ENCODE results near the gene PAGR1. TPM values are rescaled to one million over a fixed set of nuclear protein-coding genes. Genes with fewer than 3 reads are reported as not detected.
"Not testable (repeated sequence)": the region's sequence is repeated elsewhere in the genome, so short reads cannot be mapped to it uniquely, and the experiment has no call there.

The PAGR1 gene
- total RNA-seq, 6 experiments from 2014 or later: 8.5 to 26.1 (median 11.5) TPM

GRCh38 chr16:29770250-29770929 lies 45.6 kb upstream of the PAGR1 start:
- Histone ChIP-seq H3K4me3 (no peak overlapping the region), H3K36me3 (no peaks in the 10 kb centered on the region), H3K27ac (no peak overlapping the region), H3K9me3 (no peaks in the 10 kb centered on the region), H3K27me3 (no peaks in the 10 kb centered on the region), H3K4me1 (peaks cover 0 to 28% (median 9%) of the 10 kb centered on the region in 4 donors)
- 56% methylated on average over 7 of the region's 7 CpGs for WGBS (ENCODE audit: insufficient coverage, low coverage, low lambda C conversion rate, missing lambda C conversion rate)
- peak in 1 of 4 donors; percentile 39 for ATAC-seq
- no peak for TF ChIP-seq POLR2A (IDR thresholded peaks at IDR 0.05)
- TF ChIP-seq, protein P1, sequence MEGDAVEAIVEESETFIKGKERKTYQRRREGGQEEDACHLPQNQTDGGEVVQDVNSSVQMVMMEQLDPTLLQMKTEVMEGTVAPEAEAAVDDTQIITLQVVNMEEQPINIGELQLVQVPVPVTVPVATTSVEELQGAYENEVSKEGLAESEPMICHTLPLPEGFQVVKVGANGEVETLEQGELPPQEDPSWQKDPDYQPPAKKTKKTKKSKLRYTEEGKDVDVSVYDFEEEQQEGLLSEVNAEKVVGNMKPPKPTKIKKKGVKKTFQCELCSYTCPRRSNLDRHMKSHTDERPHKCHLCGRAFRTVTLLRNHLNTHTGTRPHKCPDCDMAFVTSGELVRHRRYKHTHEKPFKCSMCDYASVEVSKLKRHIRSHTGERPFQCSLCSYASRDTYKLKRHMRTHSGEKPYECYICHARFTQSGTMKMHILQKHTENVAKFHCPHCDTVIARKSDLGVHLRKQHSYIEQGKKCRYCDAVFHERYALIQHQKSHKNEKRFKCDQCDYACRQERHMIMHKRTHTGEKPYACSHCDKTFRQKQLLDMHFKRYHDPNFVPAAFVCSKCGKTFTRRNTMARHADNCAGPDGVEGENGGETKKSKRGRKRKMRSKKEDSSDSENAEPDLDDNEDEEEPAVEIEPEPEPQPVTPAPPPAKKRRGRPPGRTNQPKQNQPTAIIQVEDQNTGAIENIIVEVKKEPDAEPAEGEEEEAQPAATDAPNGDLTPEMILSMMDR (IDR thresholded peaks at IDR 0.05): no peak
- DNase-seq: no peak
- intact Hi-C loops (cut with DNase I): no loop called here

- H3K4me1 ChIP-seq: peaks cover 0 to 20% (median 5%) of the 10 kb centered on the region in 4 donors
- H3K27ac ChIP-seq; H3K36me3 ChIP-seq; H3K4me3 ChIP-seq; H3K27me3 ChIP-seq; intact Hi-C loops (cut with DNase I); H3K9me3 ChIP-seq: not testable (repeated sequence)
- peak; percentile 50 to 73 (median 71) for DNase-seq
- 63% methylated on average over 6 of the region's 7 CpGs for WGBS (ENCODE audit: insufficient coverage, low coverage, low lambda C conversion rate, missing lambda C conversion rate)
- peak; percentile 93 to 95 (median 94) for ATAC-seq
Measured at GRCh38 chr16:29772330-29772729, 43.6 kb upstream of the PAGR1 start.

- 88% methylated on average over 2 of the region's 5 CpGs for WGBS (ENCODE audit: insufficient coverage, low coverage, low lambda C conversion rate, missing lambda C conversion rate)
- intact Hi-C loops (cut with DNase I): no loop called here
Measured at GRCh38 chr16:29774730-29775129, 41.2 kb upstream of the PAGR1 start.

GRCh38 chr16:29775742-29776408 lies 40.1 kb upstream of the PAGR1 start:
- H3K36me3 ChIP-seq: no peaks in the 10 kb centered on the region
- no peak overlapping the region for H3K4me3 ChIP-seq
- H3K9me3 ChIP-seq: no peaks in the 10 kb centered on the region
- no peaks in the 10 kb centered on the region for H3K27me3 ChIP-seq
- intact Hi-C loops (cut with DNase I): no loop called here
- TF ChIP-seq POLR2A (IDR thresholded peaks at IDR 0.05): no peak
- TF ChIP-seq, protein P1 (IDR thresholded peaks at IDR 0.05): no peak
- peaks cover 0 to 10% (median 0%) of the 10 kb centered on the region in 4 donors for H3K4me1 ChIP-seq
- WGBS (ENCODE audit: insufficient coverage, low coverage, low lambda C conversion rate, missing lambda C conversion rate): 71% methylated on average over 1 of the region's 4 CpGs
- ATAC-seq: no peak
- H3K27ac ChIP-seq: no peak overlapping the region
- DNase-seq: no peak

More at GRCh38 chr16:29774730-29775129, 41.2 kb upstream of the PAGR1 start:
- H3K27me3 ChIP-seq: no peaks in the 10 kb centered on the region
- H3K27ac ChIP-seq: no peak overlapping the region
- TF ChIP-seq, protein P1 (IDR thresholded peaks at IDR 0.05): no peak
- TF ChIP-seq POLR2A (IDR thresholded peaks at IDR 0.05): no peak
- H3K9me3 ChIP-seq: no peaks in the 10 kb centered on the region
- DNase-seq (no peak), ATAC-seq (no peak)
- no peaks in the 10 kb centered on the region for H3K36me3 ChIP-seq
- peaks cover 0 to 10% (median 0%) of the 10 kb centered on the region in 4 donors for H3K4me1 ChIP-seq
- H3K4me3 ChIP-seq: no peak overlapping the region

Data from right lobe of liver (tissue), 6 donors.